ENCODE results near the gene ZNF135. TPM values are rescaled to one million over a fixed set of nuclear protein-coding genes. Genes with fewer than 3 reads are reported as not detected.
A peak's percentile ranks its signal among the peaks of the same experiment; 100 is the strongest.

The ZNF135 gene
- total and polyA plus RNA-seq, 2 experiments from 2014 or later = 4.8 to 10.3 TPM

GRCh38 chr19:58060231-58060630 lies 1.1 kb downstream of the ZNF135 start:
- Mint-ChIP-seq H3K4me3 (peak overlapping the region; percentile 44; the same call in 1 of the 3 replicates), H3K36me3 (ENCODE audit: low read depth) (peaks cover 62% of the 10 kb centered on the region), H3K4me1 (peaks cover 8% of the 10 kb centered on the region), H3K27me3 (ENCODE audit: insufficient read depth, low read depth, poor library complexity) (peaks cover 17% of the 10 kb centered on the region), H3K27ac (no peak overlapping the region), H3K9me3 (peaks cover 80% of the 10 kb centered on the region)
- Histone ChIP-seq H3K4me3 (peak overlapping the region; percentile 66; the same call in 1 of the 2 replicates), H3K27me3 (ENCODE audit: insufficient read depth) (no peaks in the 10 kb centered on the region), H3K27ac (ENCODE audit: low read depth) (no peak overlapping the region), H3K9me2 (ENCODE audit: insufficient read depth) (0 out of 2 replicates have a peak, but pooled peaks cover 6% of the 10 kb centered on the region), H3K36me3 (ENCODE audit: insufficient read depth) (peaks cover 8% of the 10 kb centered on the region; the same call in 1 of the 2 replicates), H4K20me1 (replicated peaks; ENCODE audit: insufficient read depth) (no peaks in the 10 kb centered on the region), H3K79me2 (replicated peaks; ENCODE audit: insufficient read depth) (no peaks in the 10 kb centered on the region), H2AFZ (no peak overlapping the region), H3K4me2 (peak overlapping the region; percentile 81; the same call in 1 of the 2 replicates), H3K4me1 (ENCODE audit: insufficient read depth) (peaks cover 11% of the 10 kb centered on the region), H3F3A (replicated peaks; ENCODE audit: low read depth) (0 out of 2 replicates have a peak, but pooled peaks cover 4% of the 10 kb centered on the region)
- DNase-seq (ENCODE audit: low spot score) = no peak
- TF ChIP-seq ETS1 (IDR thresholded peaks at IDR 0.05) (no peak), NANOG (IDR thresholded peaks at IDR 0.05; ENCODE audit: borderline replicate concordance) (no peak), JUNB (IDR thresholded peaks at IDR 0.05; ENCODE audit: unreplicated experiment) (no peak), STAT1 (IDR thresholded peaks at IDR 0.05; ENCODE audit: unreplicated experiment) (no peak), POLR2AphosphoS5 (IDR thresholded peaks at IDR 0.05; ENCODE audit: low read depth) (no peak), EZH2phosphoT487 (IDR thresholded peaks at IDR 0.05; ENCODE audit: unreplicated experiment) (no peak), CREB1 (CRISPR knock-in tag; IDR thresholded peaks at IDR 0.05; ENCODE audit: low read depth) (no peak), EZH2 (IDR thresholded peaks at IDR 0.05; ENCODE audit: low read depth, unreplicated experiment) (no peak), ZNF114 (CRISPR knock-in tag; IDR thresholded peaks at IDR 0.05) (no peak), ZNF462 (CRISPR knock-in tag; IDR thresholded peaks at IDR 0.05) (no peak), ZNF331 (CRISPR knock-in tag; IDR thresholded peaks at IDR 0.05; ENCODE audit: low read depth) (no peak), REST (IDR thresholded peaks at IDR 0.05; ENCODE audit: unreplicated experiment) (no peak)
- TF ChIP-seq, protein P1, sequence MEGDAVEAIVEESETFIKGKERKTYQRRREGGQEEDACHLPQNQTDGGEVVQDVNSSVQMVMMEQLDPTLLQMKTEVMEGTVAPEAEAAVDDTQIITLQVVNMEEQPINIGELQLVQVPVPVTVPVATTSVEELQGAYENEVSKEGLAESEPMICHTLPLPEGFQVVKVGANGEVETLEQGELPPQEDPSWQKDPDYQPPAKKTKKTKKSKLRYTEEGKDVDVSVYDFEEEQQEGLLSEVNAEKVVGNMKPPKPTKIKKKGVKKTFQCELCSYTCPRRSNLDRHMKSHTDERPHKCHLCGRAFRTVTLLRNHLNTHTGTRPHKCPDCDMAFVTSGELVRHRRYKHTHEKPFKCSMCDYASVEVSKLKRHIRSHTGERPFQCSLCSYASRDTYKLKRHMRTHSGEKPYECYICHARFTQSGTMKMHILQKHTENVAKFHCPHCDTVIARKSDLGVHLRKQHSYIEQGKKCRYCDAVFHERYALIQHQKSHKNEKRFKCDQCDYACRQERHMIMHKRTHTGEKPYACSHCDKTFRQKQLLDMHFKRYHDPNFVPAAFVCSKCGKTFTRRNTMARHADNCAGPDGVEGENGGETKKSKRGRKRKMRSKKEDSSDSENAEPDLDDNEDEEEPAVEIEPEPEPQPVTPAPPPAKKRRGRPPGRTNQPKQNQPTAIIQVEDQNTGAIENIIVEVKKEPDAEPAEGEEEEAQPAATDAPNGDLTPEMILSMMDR (conservative IDR thresholded peaks at IDR 0.05; ENCODE audit: low read depth in 2 of 2) = no peak
- no peak for ATAC-seq
